Kidney (tissue), 14 donors: ENCODE results near the gene ALDH9A1. TPM values are rescaled to one million over a fixed set of nuclear protein-coding genes. Genes with fewer than 3 reads are reported as not detected.

ENCODE experiments used
- DNase-seq, 5 donors: peaks; one replicate each; pipeline ENCODE4 v3.0.0-alpha.2; 2013 to 2020
- FAIRE-seq: peaks from 2 replicates; lab custom pipeline; 2012; peaks lifted over from hg19 to GRCh38; lab: Jason Lieb, UNC
- H3K27ac ChIP-seq, 2 donors: one replicate each; pipeline ENCODE4 v1.7.0; 2013; ENCODE audit warnings: low read depth in 2 of 2, low read length in 2 of 2, inconsistent platforms in 1 of 2
- H3K27me3 ChIP-seq: one replicate; pipeline ENCODE4 v1.7.1; 2013; ENCODE audit warnings: low read length, inconsistent platforms; ENCODE audit not compliant: control insufficient read depth, insufficient read depth
- H3K36me3 ChIP-seq, 3 donors: one replicate each; pipeline versions ENCODE4 v1.7.0 to v1.7.1; 2013; ENCODE audit warnings: low read length in 3 of 3, control low read depth in 1 of 3, inconsistent platforms in 1 of 3; ENCODE audit not compliant: insufficient read depth in 3 of 3, control insufficient read depth in 2 of 3
- H3K4me1 ChIP-seq, 3 donors: one replicate each; pipeline versions ENCODE4 v1.7.0 to v1.7.1; 2013; ENCODE audit warnings: low read length in 3 of 3, inconsistent platforms in 1 of 3, low read depth in 1 of 3; ENCODE audit not compliant: control insufficient read depth in 2 of 3, insufficient read depth in 2 of 3
- H3K4me3 ChIP-seq, 3 donors: one replicate each; pipeline versions ENCODE4 v1.7.0 to v1.8.1; 2013; ENCODE audit warnings: low read length in 3 of 3, control low read depth in 1 of 3, inconsistent platforms in 1 of 3
- H3K9ac ChIP-seq, 3 donors: one replicate each; pipeline versions ENCODE4 v1.7.0 to v1.7.1; 2013; ENCODE audit warnings: low read length in 3 of 3, control low read depth in 1 of 3, inconsistent platforms in 1 of 3
- H3K9me3 ChIP-seq, 3 donors: one replicate each; pipeline versions ENCODE4 v1.7.0 to v1.7.1; 2013; ENCODE audit warnings: low read length in 3 of 3, control low read depth in 1 of 3, inconsistent platforms in 1 of 3; ENCODE audit not compliant: control insufficient read depth in 2 of 3, insufficient read depth in 1 of 3
- CTCF ChIP-seq: IDR thresholded peaks from 3 replicates; pipeline ENCODE4 v1.5.1; 2012; ENCODE audit warnings: mild to moderate bottlenecking, moderate library complexity, borderline replicate concordance; ENCODE audit not compliant: insufficient read depth; ENCODE audit errors: extremely low read depth
- intact Hi-C: fragments of 100-400 bp; cut with DNase I; formaldehyde crosslinking; loops from one replicate; pipeline ENCODE4 v1.11.1; 2022
- polyA plus RNA-seq: library from polyadenylated mRNA; stranded (reverse); fragments of 350-450 nt; fragmentation: Illumina TruSeq; extraction: RNeasy Lipid Tissue Mini Kit (QIAGEN cat#74804); gene quantifications from one replicate; pipeline ENCODE4 v1.2.3, GENCODE V29; 2014; ENCODE audit warnings: low read depth, low replicate concordance; ENCODE audit not compliant: insufficient read depth
- total RNA-seq: library from RNA; stranded (reverse); fragmentation: NEBNext Ultra II Directional; extraction: Animal tissue kit (Norgen Biotek cat#: 25700); gene quantifications from one replicate; pipeline ENCODE4 v1.2.1, GENCODE V29; 2021
- donor health status: control.
- donor health status: control.
- donor health status: control.
- donor health status: control.
- donor health status: control.
- donor health status: DM: yes; HTN: yes; CAD: no.
- donor health status: Normal renal cell carcinoma (clear cell type).

Gene ALDH9A1
- total and polyA plus RNA-seq, 2 donors from 2014 or later = 70.7 to 77.2 TPM

- Histone ChIP-seq H3K4me1 (no peaks in the 10 kb centered on the region), H3K4me3 (no peak overlapping the region), H3K9me3 (peaks cover 0 to 4% (median 0%) of the 10 kb centered on the region in 3 donors), H3K27me3 (no peaks in the 10 kb centered on the region), H3K27ac (no peak overlapping the region), H3K36me3 (peaks cover 0 to 14% (median 2%) of the 10 kb centered on the region in 3 donors), H3K9ac (no peak overlapping the region)
- DNase-seq = no peak
- FAIRE-seq = no peak
- intact Hi-C loops = loop anchor here (10.0 kb wide), 1 partner anchor 180 kb away; no protein-coding TSS in a partner anchor
- no peak for TF ChIP-seq CTCF
These were observed 36.5 kb upstream of the ALDH9A1 start for GRCh38 chr1:165734906-165735305.

- DNase-seq = no peak
These were observed 28.5 kb upstream of the ALDH9A1 start for GRCh38 chr1:165726841-165727240.

GRCh38 chr1:165726169-165726568 is 27.8 kb upstream of the ALDH9A1 start:
- no peak for FAIRE-seq
- no peak for TF ChIP-seq CTCF
- no peaks in the 10 kb centered on the region for H3K9me3 ChIP-seq
- no peak overlapping the region for H3K27ac ChIP-seq
- no peak for DNase-seq
- H3K36me3 ChIP-seq = peaks cover 0 to 8% (median 0%) of the 10 kb centered on the region in 3 donors
- intact Hi-C loops = no loop called here
- H3K4me3 ChIP-seq = no peak overlapping the region
- no peak overlapping the region for H3K9ac ChIP-seq
- H3K27me3 ChIP-seq = no peaks in the 10 kb centered on the region
- no peaks in the 10 kb centered on the region for H3K4me1 ChIP-seq

More at GRCh38 chr1:165726841-165727240, 28.5 kb upstream of the ALDH9A1 start:
- no peak for FAIRE-seq
- Histone ChIP-seq H3K9me3 (no peaks in the 10 kb centered on the region), H3K27ac (no peak overlapping the region), H3K27me3 (no peaks in the 10 kb centered on the region), H3K36me3 (peaks cover 0 to 8% (median 0%) of the 10 kb centered on the region in 3 donors), H3K4me3 (no peak overlapping the region), H3K9ac (no peak overlapping the region), H3K4me1 (no peaks in the 10 kb centered on the region)
- TF ChIP-seq CTCF = no peak
- intact Hi-C loops = no loop called here
